ENCODE results near the gene OR2T12.

GRCh38 chr1:248303324-248303723, at the start of gene OR2T12:
- TF ChIP-seq, protein P1, sequence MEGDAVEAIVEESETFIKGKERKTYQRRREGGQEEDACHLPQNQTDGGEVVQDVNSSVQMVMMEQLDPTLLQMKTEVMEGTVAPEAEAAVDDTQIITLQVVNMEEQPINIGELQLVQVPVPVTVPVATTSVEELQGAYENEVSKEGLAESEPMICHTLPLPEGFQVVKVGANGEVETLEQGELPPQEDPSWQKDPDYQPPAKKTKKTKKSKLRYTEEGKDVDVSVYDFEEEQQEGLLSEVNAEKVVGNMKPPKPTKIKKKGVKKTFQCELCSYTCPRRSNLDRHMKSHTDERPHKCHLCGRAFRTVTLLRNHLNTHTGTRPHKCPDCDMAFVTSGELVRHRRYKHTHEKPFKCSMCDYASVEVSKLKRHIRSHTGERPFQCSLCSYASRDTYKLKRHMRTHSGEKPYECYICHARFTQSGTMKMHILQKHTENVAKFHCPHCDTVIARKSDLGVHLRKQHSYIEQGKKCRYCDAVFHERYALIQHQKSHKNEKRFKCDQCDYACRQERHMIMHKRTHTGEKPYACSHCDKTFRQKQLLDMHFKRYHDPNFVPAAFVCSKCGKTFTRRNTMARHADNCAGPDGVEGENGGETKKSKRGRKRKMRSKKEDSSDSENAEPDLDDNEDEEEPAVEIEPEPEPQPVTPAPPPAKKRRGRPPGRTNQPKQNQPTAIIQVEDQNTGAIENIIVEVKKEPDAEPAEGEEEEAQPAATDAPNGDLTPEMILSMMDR (IDR thresholded peaks at IDR 0.05; ENCODE audit: poor library complexity, severe bottlenecking), result no peak
- TF ChIP-seq POLR2AphosphoS5 (IDR thresholded peaks at IDR 0.05) (no peak), EZH2 (IDR thresholded peaks at IDR 0.05; ENCODE audit: borderline replicate concordance, insufficient read depth, low read length, poor library complexity, severe bottlenecking) (no peak)
- TF ChIP-seq, protein P2, sequence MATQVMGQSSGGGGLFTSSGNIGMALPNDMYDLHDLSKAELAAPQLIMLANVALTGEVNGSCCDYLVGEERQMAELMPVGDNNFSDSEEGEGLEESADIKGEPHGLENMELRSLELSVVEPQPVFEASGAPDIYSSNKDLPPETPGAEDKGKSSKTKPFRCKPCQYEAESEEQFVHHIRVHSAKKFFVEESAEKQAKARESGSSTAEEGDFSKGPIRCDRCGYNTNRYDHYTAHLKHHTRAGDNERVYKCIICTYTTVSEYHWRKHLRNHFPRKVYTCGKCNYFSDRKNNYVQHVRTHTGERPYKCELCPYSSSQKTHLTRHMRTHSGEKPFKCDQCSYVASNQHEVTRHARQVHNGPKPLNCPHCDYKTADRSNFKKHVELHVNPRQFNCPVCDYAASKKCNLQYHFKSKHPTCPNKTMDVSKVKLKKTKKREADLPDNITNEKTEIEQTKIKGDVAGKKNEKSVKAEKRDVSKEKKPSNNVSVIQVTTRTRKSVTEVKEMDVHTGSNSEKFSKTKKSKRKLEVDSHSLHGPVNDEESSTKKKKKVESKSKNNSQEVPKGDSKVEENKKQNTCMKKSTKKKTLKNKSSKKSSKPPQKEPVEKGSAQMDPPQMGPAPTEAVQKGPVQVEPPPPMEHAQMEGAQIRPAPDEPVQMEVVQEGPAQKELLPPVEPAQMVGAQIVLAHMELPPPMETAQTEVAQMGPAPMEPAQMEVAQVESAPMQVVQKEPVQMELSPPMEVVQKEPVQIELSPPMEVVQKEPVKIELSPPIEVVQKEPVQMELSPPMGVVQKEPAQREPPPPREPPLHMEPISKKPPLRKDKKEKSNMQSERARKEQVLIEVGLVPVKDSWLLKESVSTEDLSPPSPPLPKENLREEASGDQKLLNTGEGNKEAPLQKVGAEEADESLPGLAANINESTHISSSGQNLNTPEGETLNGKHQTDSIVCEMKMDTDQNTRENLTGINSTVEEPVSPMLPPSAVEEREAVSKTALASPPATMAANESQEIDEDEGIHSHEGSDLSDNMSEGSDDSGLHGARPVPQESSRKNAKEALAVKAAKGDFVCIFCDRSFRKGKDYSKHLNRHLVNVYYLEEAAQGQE (IDR thresholded peaks at IDR 0.05; ENCODE audit: borderline replicate concordance), result no peak
